Mucosa of rectum (tissue), 2 donors: ENCODE results near the gene SPATA6L.

ENCODE experiments used
- H3K27ac ChIP-seq, 2 donors: one replicate each; pipeline ENCODE4 v1.7.0; 2013; ENCODE audit warnings: inconsistent platforms in 2 of 2, low read depth in 2 of 2, low read length in 2 of 2
- H3K27me3 ChIP-seq, 2 donors: one replicate each; pipeline ENCODE4 v1.7.0; 2013; ENCODE audit warnings: low read length in 2 of 2; ENCODE audit not compliant: control insufficient read depth in 2 of 2, insufficient read depth in 2 of 2
- H3K36me3 ChIP-seq, 2 donors: one replicate each; pipeline ENCODE4 v1.7.0; 2013; ENCODE audit warnings: low read length in 2 of 2; ENCODE audit not compliant: control insufficient read depth in 2 of 2, insufficient read depth in 2 of 2
- H3K4me1 ChIP-seq, 2 donors: one replicate each; pipeline ENCODE4 v1.7.0; 2013; ENCODE audit warnings: low read length in 2 of 2, mild to moderate bottlenecking in 1 of 2; ENCODE audit not compliant: control insufficient read depth in 2 of 2, insufficient read depth in 2 of 2
- H3K4me3 ChIP-seq, 2 donors: one replicate each; pipeline ENCODE4 v1.7.0; 2013; ENCODE audit warnings: low read length in 2 of 2
- H3K9ac ChIP-seq, 2 donors: one replicate each; pipeline ENCODE4 v1.7.0; 2013; ENCODE audit warnings: low read length in 2 of 2, low read depth in 1 of 2, mild to moderate bottlenecking in 1 of 2
- H3K9me3 ChIP-seq, 2 donors: one replicate each; pipeline ENCODE4 v1.7.0; 2013; ENCODE audit warnings: low read length in 2 of 2; ENCODE audit not compliant: control insufficient read depth in 2 of 2
- donor health status: healthy.
- donor health status: Normal muscosa, but diverticular disease.

The SPATA6L gene

GRCh38 chr9:4594545-4594944 lies 71.7 kb downstream of the SPATA6L start:
- H3K4me1 ChIP-seq, result no peaks in the 10 kb centered on the region
- H3K9ac ChIP-seq, result no peak overlapping the region
- no peaks in the 10 kb centered on the region for H3K27me3 ChIP-seq
- no peak overlapping the region for H3K4me3 ChIP-seq
- no peaks in the 10 kb centered on the region for H3K36me3 ChIP-seq
- no peaks in the 10 kb centered on the region for H3K9me3 ChIP-seq
- H3K27ac ChIP-seq, result no peak overlapping the region

GRCh38 chr9:4592886-4593285 lies 73.4 kb downstream of the SPATA6L start:
- no peak overlapping the region for H3K9ac ChIP-seq

GRCh38 chr9:4592295-4592694 lies 74.0 kb downstream of the SPATA6L start:
- Histone ChIP-seq H3K4me3 (no peak overlapping the region), H3K9me3 (no peaks in the 10 kb centered on the region), H3K9ac (no peak overlapping the region), H3K4me1 (no peaks in the 10 kb centered on the region), H3K27me3 (no peaks in the 10 kb centered on the region), H3K36me3 (no peaks in the 10 kb centered on the region), H3K27ac (no peak overlapping the region)

More at GRCh38 chr9:4592886-4593285, 73.4 kb downstream of the SPATA6L start:
- H3K27ac ChIP-seq, result no peak overlapping the region
- no peak overlapping the region for H3K4me3 ChIP-seq
- no peaks in the 10 kb centered on the region for H3K27me3 ChIP-seq
- no peaks in the 10 kb centered on the region for H3K4me1 ChIP-seq
- H3K36me3 ChIP-seq, result no peaks in the 10 kb centered on the region
- no peaks in the 10 kb centered on the region for H3K9me3 ChIP-seq

- Histone ChIP-seq H3K9me3 (no peaks in the 10 kb centered on the region), H3K4me3 (no peak overlapping the region), H3K27me3 (no peaks in the 10 kb centered on the region), H3K27ac (peak overlapping the region in 1 of 2 donors; percentile 32), H3K36me3 (no peaks in the 10 kb centered on the region), H3K9ac (no peak overlapping the region), H3K4me1 (no peaks in the 10 kb centered on the region)
Measured at GRCh38 chr9:4591123-4591500, 75.2 kb downstream of the SPATA6L start.

GRCh38 chr9:4590430-4591122 lies 75.7 kb downstream of the SPATA6L start:
- H3K4me1 ChIP-seq, result no peaks in the 10 kb centered on the region
- H3K27ac ChIP-seq, result peak overlapping the region in 1 of 2 donors; percentile 32
- H3K9me3 ChIP-seq, result no peaks in the 10 kb centered on the region
- no peak overlapping the region for H3K4me3 ChIP-seq
- H3K27me3 ChIP-seq, result no peaks in the 10 kb centered on the region
- H3K9ac ChIP-seq, result no peak overlapping the region
- H3K36me3 ChIP-seq, result no peaks in the 10 kb centered on the region

- H3K27me3 ChIP-seq, result no peaks in the 10 kb centered on the region
- no peak overlapping the region for H3K27ac ChIP-seq
- H3K4me1 ChIP-seq, result no peaks in the 10 kb centered on the region
- peaks cover 2 to 4% of the 10 kb centered on the region in 2 donors for H3K36me3 ChIP-seq
- H3K4me3 ChIP-seq, result no peak overlapping the region
- no peak overlapping the region for H3K9ac ChIP-seq
- no peaks in the 10 kb centered on the region for H3K9me3 ChIP-seq
Measured at GRCh38 chr9:4588721-4589120, 77.6 kb downstream of the SPATA6L start.

- no peaks in the 10 kb centered on the region for H3K4me1 ChIP-seq
- H3K9ac ChIP-seq, result no peak overlapping the region
- no peak overlapping the region for H3K4me3 ChIP-seq
- no peaks in the 10 kb centered on the region for H3K9me3 ChIP-seq
- H3K36me3 ChIP-seq, result peaks cover 2 to 4% of the 10 kb centered on the region in 2 donors
- H3K27ac ChIP-seq, result no peak overlapping the region
- no peaks in the 10 kb centered on the region for H3K27me3 ChIP-seq
Measured at GRCh38 chr9:4585135-4585534, 81.1 kb downstream of the SPATA6L start.

- Histone ChIP-seq H3K4me3 (no peak overlapping the region), H3K27me3 (no peaks in the 10 kb centered on the region), H3K4me1 (no peaks in the 10 kb centered on the region), H3K9ac (no peak overlapping the region), H3K9me3 (no peaks in the 10 kb centered on the region), H3K36me3 (peaks cover 2 to 4% of the 10 kb centered on the region in 2 donors), H3K27ac (no peak overlapping the region)
Measured at GRCh38 chr9:4584636-4585035, 81.6 kb downstream of the SPATA6L start.

GRCh38 chr9:4583001-4583400 lies 83.3 kb downstream of the SPATA6L start:
- Histone ChIP-seq H3K27ac (no peak overlapping the region), H3K4me1 (no peaks in the 10 kb centered on the region), H3K9ac (no peak overlapping the region), H3K27me3 (no peaks in the 10 kb centered on the region), H3K36me3 (peaks cover 2 to 4% of the 10 kb centered on the region in 2 donors), H3K4me3 (no peak overlapping the region), H3K9me3 (no peaks in the 10 kb centered on the region)

GRCh38 chr9:4581861-4582565 lies 84.3 kb downstream of the SPATA6L start:
- Histone ChIP-seq H3K4me1 (no peaks in the 10 kb centered on the region), H3K36me3 (peaks cover 2 to 6% of the 10 kb centered on the region in 2 donors)

More at GRCh38 chr9:4581861-4582565, 84.3 kb downstream of the SPATA6L start:
- H3K9me3 ChIP-seq, result no peaks in the 10 kb centered on the region
- no peak overlapping the region for H3K27ac ChIP-seq
- no peaks in the 10 kb centered on the region for H3K27me3 ChIP-seq
- no peak overlapping the region for H3K4me3 ChIP-seq
- no peak overlapping the region for H3K9ac ChIP-seq
